IgD-negative memory B cell (primary cell): ENCODE measurements around the gene ACTC1. TPM values are rescaled to one million over a fixed set of nuclear protein-coding genes. Genes with fewer than 3 reads are reported as not detected.

Experiments used
- H3K27ac Mint-ChIP-seq, 3 donors: one replicate each; pipeline ENCODE4 v1.8.0; 2020 to 2022; ENCODE audit warnings: mild to moderate bottlenecking in 3 of 3, mixed read lengths in 3 of 3, moderate library complexity in 1 of 3
- H3K27me3 Mint-ChIP-seq: one replicate; pipeline ENCODE4 v1.8.0; 2021; ENCODE audit warnings: mixed read lengths
- H3K36me3 Mint-ChIP-seq: one replicate; pipeline ENCODE4 v1.8.0; 2020; ENCODE audit warnings: mild to moderate bottlenecking, mixed read lengths
- H3K4me1 Mint-ChIP-seq, 3 donors: one replicate each; pipeline ENCODE4 v1.8.0; 2020 to 2022; ENCODE audit warnings: mixed read lengths in 3 of 3, mild to moderate bottlenecking in 1 of 3
- H3K4me3 Mint-ChIP-seq, 4 donors: one replicate each; pipeline ENCODE4 v1.8.0; 2020 to 2022; ENCODE audit warnings: mild to moderate bottlenecking in 4 of 4, mixed read lengths in 4 of 4, moderate library complexity in 3 of 4
- H3K9me3 Mint-ChIP-seq, 3 donors: one replicate each; pipeline ENCODE4 v1.8.0; 2020 to 2021; ENCODE audit warnings: mixed read lengths in 3 of 3, mild to moderate bottlenecking in 1 of 3
- polyA plus RNA-seq: library from polyadenylated mRNA; unstranded; fragments of 300-500 nt; fragmentation: Illumina TruSeq; gene quantifications from one replicate; pipeline ENCODE4 v1.2.3, GENCODE V29; 2021

Gene ACTC1
- polyA plus RNA-seq, 1 donor from 2014 or later: not detected

DNA sequence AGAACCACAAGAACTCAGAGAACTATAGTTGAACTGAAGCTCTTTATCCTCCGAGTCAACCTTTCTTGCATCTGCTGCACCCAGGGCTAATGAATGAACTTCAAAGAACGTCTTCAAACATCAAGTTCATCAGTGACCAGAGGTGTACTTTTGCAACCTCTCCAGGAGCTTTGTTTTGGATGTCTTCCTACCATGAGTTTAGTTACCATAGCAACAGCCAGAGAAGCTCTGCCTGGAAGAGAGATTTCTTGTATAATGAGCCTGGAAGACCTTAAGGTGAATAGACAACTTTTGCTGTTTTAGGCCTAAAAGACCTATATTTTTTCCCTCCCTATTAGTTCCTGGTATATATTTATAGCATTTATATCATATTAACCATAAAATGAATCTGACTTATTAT is 9.1 kb downstream of the ACTC1 start:
- H3K4me1 Mint-ChIP-seq: no peaks in the 10 kb centered on the region
- no peaks in the 10 kb centered on the region for H3K36me3 Mint-ChIP-seq
- peaks cover 0 to 2% (median 0%) of the 10 kb centered on the region in 3 donors for H3K9me3 Mint-ChIP-seq
- H3K27me3 Mint-ChIP-seq: peaks cover 3% of the 10 kb centered on the region
- H3K27ac Mint-ChIP-seq: no peak overlapping the region
- no peak overlapping the region for H3K4me3 Mint-ChIP-seq

DNA sequence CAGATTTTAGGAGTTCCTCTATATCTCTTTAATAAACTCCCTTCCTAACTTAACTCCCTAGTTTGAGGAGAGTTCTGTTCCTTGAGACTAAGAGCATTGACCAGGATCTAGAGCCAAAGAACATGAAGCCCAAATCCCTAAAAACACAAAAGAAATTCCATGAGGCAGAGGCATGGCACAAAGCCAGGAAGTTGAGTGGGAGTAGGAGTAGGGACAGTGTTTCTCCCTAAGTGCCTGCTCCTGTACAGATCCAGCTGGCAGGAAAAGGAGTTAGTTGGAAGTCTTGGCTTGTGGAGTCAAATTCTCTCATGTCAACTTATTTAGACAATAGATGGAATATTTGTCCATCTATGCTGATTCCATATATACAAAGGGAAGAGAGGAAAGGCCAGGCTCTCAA is 11.4 kb downstream of the ACTC1 start:
- no peak overlapping the region for H3K4me3 Mint-ChIP-seq
- H3K9me3 Mint-ChIP-seq: peaks cover 0 to 13% (median 4%) of the 10 kb centered on the region in 3 donors
- no peaks in the 10 kb centered on the region for H3K4me1 Mint-ChIP-seq
- no peaks in the 10 kb centered on the region for H3K36me3 Mint-ChIP-seq
- H3K27ac Mint-ChIP-seq: no peak overlapping the region
- H3K27me3 Mint-ChIP-seq: peaks cover 3% of the 10 kb centered on the region

DNA sequence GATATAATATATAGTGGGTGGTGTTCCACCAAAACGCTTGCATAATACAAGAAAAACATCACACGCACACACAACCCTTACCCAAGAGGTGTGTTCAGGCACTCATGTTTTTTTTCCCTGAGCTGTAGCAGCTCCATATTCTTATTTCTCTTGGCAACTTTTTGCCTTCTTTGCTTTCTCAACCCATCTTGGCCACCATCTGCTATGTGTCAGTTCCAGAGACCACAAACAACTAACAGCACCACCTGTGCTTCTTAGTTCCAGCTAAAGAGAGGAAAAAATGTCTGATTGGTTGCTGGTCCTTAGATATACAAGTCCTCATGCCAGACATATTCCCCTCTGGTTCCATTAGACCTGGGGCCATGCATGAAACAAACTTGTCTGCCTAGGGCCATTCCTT is 11.9 kb downstream of the ACTC1 start:
- Mint-ChIP-seq H3K4me3 (no peak overlapping the region), H3K27ac (no peak overlapping the region), H3K9me3 (peaks cover 0 to 13% (median 4%) of the 10 kb centered on the region in 3 donors), H3K36me3 (no peaks in the 10 kb centered on the region), H3K4me1 (no peaks in the 10 kb centered on the region), H3K27me3 (peaks cover 3% of the 10 kb centered on the region)

DNA sequence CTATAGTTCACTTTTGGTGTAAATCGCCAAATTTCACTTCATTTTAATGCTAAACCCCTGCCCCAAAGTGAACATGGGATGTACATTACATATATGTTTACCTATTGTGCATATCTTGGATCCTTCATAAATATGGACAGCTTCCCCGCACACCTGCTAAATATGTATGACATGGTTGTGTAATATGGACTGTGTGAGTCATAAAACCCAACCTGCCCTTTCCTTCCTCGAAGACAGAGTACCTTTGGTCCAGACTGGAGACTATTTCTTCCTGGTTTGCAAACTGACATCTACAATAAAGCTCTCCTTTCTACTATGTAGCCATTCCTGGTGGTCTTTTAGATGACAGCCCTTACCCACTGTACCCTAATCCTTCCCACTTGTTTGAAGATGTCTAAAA is 12.4 kb downstream of the ACTC1 start:
- H3K27me3 Mint-ChIP-seq: peaks cover 3% of the 10 kb centered on the region
- no peaks in the 10 kb centered on the region for H3K36me3 Mint-ChIP-seq
- H3K4me3 Mint-ChIP-seq: no peak overlapping the region
- peaks cover 0 to 13% (median 4%) of the 10 kb centered on the region in 3 donors for H3K9me3 Mint-ChIP-seq
- H3K4me1 Mint-ChIP-seq: no peaks in the 10 kb centered on the region
- no peak overlapping the region for H3K27ac Mint-ChIP-seq

DNA sequence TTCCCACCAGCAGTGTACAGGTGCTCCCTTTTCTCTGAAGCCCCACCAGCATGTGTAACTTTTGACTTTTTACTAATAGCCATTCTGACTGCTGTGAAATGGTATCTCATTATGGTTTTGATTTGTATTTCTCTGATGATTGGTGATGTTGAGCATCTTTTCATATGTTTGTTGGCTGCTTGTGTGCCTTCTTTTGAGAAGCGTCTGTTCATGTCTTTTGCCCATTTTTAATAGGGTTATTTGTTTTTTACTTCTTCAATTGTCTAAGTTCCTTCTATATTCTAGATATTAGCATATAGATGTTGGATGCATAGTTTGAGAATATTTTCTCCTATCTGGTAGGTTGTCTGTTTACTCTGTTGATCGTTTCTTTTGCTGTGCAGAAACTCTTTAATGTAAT is 14.6 kb downstream of the ACTC1 start:
- no peaks in the 10 kb centered on the region for H3K4me1 Mint-ChIP-seq
- no peaks in the 10 kb centered on the region for H3K36me3 Mint-ChIP-seq
- no peak overlapping the region for H3K27ac Mint-ChIP-seq
- peaks cover 3% of the 10 kb centered on the region for H3K27me3 Mint-ChIP-seq
- H3K9me3 Mint-ChIP-seq: peaks cover 0 to 13% (median 4%) of the 10 kb centered on the region in 3 donors
- H3K4me3 Mint-ChIP-seq: no peak overlapping the region

DNA sequence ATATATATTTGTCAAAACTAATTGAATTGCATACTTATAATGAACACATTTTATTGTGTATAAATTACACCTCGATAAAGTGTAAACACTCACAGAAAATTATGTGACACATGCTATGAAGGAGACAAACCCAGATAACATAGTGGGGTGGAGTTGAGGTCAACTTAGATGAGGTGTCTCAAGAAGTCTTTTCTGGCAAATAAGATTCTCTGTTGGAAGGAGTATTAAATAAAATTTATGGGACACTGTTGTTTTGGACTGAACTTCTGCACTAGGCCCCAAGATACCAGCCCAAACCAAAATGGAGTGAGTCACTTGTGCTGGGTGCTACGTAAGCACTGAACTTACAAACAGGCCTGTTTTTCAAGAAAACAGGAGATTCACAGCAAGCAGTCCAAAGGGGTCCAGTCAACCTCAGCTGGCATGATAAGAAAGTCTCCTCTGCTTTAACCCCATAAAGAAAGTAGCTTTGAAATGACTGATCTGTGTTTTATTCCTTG is 18.7 kb downstream of the ACTC1 start:
- H3K27ac Mint-ChIP-seq: no peak overlapping the region

DNA sequence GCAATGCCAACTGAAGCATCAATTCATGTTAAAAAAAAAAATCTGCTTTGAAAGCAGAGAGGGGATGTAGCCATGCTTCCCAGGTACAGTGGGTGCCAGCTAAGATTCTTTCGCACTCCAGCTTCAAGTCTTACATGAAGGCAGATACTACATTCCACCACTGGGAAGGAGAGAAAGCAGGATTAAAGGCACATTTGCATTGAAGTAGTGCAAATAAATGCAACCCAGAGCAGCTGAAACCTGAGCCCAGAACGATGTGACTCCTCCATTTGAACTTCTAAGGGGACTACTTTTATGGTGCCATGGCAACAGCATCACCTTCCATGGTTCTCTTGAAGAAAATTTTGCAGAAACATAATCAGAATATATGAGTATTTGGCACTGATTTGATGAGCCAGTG is 21.4 kb downstream of the ACTC1 start:
- Mint-ChIP-seq H3K4me3 (no peak overlapping the region), H3K9me3 (no peaks in the 10 kb centered on the region), H3K27me3 (peaks cover 10% of the 10 kb centered on the region), H3K4me1 (peaks cover 0 to 2% (median 0%) of the 10 kb centered on the region in 3 donors), H3K36me3 (no peaks in the 10 kb centered on the region), H3K27ac (no peak overlapping the region)

More for the DNA sequence above, 18.7 kb downstream of the ACTC1 start:
- Mint-ChIP-seq H3K9me3 (peaks cover 0 to 13% (median 4%) of the 10 kb centered on the region in 3 donors), H3K27me3 (peaks cover 10% of the 10 kb centered on the region), H3K4me3 (no peak overlapping the region), H3K4me1 (no peaks in the 10 kb centered on the region), H3K36me3 (no peaks in the 10 kb centered on the region)

DNA sequence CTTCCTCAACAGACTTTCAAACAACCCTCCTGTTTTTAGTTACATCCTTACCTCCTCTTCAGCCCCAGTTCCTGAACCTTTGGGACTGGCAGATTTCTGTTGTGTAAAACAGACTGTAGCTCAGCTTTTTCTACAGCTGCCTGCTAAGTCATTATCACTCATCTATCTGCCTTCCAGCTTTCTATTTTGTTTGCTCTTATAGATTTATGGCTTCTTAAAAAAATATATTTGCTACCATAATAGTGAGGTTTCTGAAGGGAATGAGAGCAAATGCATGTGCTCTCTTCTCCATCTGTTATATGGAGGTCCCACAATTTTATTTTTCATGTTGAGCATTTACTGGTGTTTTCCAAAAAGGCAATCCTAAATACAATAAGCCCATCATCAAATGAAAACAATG is 22.3 kb downstream of the ACTC1 start:
- Mint-ChIP-seq H3K36me3 (no peaks in the 10 kb centered on the region), H3K9me3 (no peaks in the 10 kb centered on the region), H3K27ac (no peak overlapping the region), H3K27me3 (peaks cover 10% of the 10 kb centered on the region), H3K4me3 (no peak overlapping the region), H3K4me1 (peaks cover 0 to 2% (median 0%) of the 10 kb centered on the region in 3 donors)

DNA sequence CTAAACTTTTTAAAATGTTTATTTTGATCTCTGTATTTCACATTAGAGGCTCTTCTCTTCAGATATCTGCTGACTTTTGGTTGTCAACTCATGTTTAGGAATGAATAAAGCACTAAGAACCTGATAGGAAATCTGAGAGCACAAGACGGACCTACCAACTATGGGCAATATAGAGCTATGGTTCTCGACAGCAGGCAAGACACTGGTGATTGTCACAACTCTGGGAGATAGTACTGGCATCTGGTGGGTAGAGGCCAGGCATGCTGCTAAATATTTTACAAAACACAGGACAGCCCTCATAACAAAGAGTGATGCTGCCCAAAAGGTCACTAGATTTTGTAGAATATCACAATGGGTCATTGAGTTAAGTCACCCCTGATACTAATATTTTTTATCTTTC is 23.0 kb downstream of the ACTC1 start:
- Mint-ChIP-seq H3K4me1 (peaks cover 0 to 2% (median 0%) of the 10 kb centered on the region in 3 donors), H3K27me3 (peaks cover 10% of the 10 kb centered on the region), H3K4me3 (no peak overlapping the region), H3K27ac (no peak overlapping the region), H3K36me3 (no peaks in the 10 kb centered on the region), H3K9me3 (no peaks in the 10 kb centered on the region)

DNA sequence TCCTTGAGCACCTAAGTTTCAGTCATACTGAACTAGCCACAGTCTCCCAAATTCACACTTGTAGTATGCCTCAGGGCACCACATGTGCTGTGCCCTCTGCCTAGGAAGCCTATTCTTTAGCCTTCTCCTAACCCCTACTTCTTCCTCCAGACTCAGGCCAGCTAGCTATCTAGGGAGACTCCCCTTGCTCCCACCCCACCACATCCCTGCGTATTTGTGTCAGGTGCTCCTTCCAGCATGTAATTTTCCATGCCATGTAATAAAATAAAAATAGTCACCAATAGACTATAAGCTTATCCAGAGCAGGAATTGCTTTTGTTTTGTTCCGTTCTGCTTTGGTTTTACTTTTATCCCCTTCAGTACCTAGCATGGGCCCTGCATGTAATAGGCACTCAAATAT is 25.6 kb downstream of the ACTC1 start:
- peaks cover 2% of the 10 kb centered on the region for H3K36me3 Mint-ChIP-seq
- H3K4me1 Mint-ChIP-seq: peaks cover 0 to 2% (median 0%) of the 10 kb centered on the region in 3 donors
- H3K4me3 Mint-ChIP-seq: no peak overlapping the region
- peaks cover 6% of the 10 kb centered on the region for H3K27me3 Mint-ChIP-seq
- H3K27ac Mint-ChIP-seq: no peak overlapping the region
- H3K9me3 Mint-ChIP-seq: no peaks in the 10 kb centered on the region

DNA sequence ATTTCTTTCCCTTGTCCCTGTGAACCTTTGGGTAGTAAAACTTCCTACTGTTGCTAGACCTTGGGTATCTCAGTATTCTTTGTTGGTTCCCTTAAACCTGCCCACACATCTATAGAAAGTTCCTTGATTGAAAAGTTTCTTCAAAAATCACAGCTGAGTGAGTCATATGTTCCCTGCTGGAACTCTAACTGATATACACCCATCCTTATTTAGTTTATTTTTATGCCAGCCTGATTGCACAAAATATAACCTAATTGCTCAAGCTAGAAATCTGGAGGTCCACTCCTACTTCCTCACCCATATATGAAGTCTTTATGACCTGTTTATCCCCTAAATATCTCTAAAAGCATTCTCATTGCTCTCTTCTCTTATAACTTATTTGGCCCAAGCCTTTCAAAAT is 26.8 kb downstream of the ACTC1 start:
- peaks cover 0 to 2% (median 0%) of the 10 kb centered on the region in 3 donors for H3K4me1 Mint-ChIP-seq
- peaks cover 4% of the 10 kb centered on the region for H3K27me3 Mint-ChIP-seq
- no peaks in the 10 kb centered on the region for H3K9me3 Mint-ChIP-seq
- peaks cover 2% of the 10 kb centered on the region for H3K36me3 Mint-ChIP-seq
- no peak overlapping the region for H3K27ac Mint-ChIP-seq
- no peak overlapping the region for H3K4me3 Mint-ChIP-seq

DNA sequence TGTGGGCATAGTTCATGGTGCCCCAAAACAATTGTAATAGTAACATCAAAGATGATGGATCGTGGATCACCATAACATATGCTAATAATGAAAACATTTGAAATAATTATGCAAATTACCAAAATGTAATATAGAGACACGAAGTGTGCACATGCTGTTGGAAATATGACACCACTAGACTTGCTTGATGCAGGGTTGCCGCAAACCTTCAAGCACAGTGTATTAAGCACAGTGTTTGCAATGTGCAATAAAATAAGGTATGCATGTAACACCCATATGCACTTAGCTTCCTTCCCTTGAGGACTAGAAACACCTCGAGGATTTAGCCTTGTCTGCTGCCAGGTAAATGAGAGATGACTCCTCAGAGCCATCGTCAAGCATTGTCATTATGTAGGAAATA is 29.6 kb downstream of the ACTC1 start:
- Mint-ChIP-seq H3K27me3 (no peaks in the 10 kb centered on the region), H3K27ac (no peak overlapping the region), H3K9me3 (no peaks in the 10 kb centered on the region), H3K4me3 (no peak overlapping the region), H3K4me1 (peaks cover 0 to 2% (median 0%) of the 10 kb centered on the region in 3 donors), H3K36me3 (peaks cover 2% of the 10 kb centered on the region)

DNA sequence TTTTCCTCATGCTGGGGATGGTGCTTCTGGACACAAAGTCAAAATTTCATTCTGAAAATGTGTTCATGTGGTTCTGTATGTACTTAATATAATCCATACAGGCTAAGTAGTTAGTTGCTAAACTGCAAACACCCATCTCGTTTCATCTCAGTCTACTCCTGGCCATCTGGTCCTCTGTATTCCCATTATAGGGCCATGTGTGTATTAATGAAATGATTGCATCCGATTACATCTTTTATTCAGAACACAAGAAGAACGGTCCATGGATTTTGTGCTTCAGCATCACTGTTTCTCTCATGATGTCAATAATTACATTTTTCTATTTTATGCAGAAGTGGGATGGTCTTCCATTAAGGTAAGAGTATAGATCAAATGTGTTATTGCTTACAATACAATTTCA is 34.4 kb downstream of the ACTC1 start:
- Mint-ChIP-seq H3K36me3 (no peaks in the 10 kb centered on the region), H3K9me3 (no peaks in the 10 kb centered on the region), H3K4me3 (no peak overlapping the region), H3K4me1 (no peaks in the 10 kb centered on the region), H3K27ac (no peak overlapping the region), H3K27me3 (peaks cover 13% of the 10 kb centered on the region)

DNA sequence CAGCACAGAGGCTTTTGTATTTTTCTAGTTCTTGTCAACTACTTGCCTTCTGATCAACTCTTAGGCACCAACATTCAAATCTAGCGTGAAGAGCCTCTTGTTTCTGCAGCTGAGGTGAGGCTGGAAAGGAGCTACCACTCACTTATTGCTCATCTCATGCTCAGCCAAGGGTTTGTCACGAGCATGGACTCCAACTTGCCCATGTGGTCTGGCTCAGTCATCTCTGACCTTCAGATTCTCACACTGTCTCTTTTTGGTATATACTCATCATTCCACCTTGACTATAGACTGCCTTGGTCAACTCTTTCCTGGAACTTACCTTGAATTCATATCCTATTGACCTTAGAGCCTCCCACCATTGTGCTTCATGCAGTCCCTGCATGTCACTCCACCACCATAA is 35.4 kb downstream of the ACTC1 start:
- Mint-ChIP-seq H3K4me1 (peaks cover 0 to 3% (median 0%) of the 10 kb centered on the region in 3 donors), H3K27me3 (peaks cover 20% of the 10 kb centered on the region), H3K4me3 (no peak overlapping the region), H3K9me3 (no peaks in the 10 kb centered on the region), H3K27ac (no peak overlapping the region), H3K36me3 (no peaks in the 10 kb centered on the region)

DNA sequence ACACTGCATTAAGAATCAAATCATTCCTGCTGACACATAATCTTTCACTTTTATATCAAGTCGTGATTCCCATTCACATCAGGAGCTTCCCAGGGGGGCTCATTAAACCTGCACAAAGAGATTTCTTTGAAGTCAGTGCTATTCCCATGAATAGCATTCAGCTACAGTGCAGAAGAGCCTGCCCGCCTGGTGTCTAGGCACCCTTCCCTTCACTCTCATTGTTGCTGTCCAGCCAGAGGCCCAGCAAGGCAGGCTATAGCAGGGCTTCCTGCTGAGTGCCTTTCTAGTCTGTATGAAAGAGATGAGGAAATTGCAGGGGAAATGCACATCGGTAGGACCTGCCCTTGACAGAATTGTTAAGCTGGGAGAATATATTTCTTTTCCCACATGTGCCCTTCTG is 36.0 kb downstream of the ACTC1 start:
- Mint-ChIP-seq H3K9me3 (no peaks in the 10 kb centered on the region), H3K36me3 (no peaks in the 10 kb centered on the region), H3K4me3 (no peak overlapping the region), H3K27ac (no peak overlapping the region), H3K4me1 (peaks cover 0 to 3% (median 0%) of the 10 kb centered on the region in 3 donors), H3K27me3 (peaks cover 20% of the 10 kb centered on the region)

DNA sequence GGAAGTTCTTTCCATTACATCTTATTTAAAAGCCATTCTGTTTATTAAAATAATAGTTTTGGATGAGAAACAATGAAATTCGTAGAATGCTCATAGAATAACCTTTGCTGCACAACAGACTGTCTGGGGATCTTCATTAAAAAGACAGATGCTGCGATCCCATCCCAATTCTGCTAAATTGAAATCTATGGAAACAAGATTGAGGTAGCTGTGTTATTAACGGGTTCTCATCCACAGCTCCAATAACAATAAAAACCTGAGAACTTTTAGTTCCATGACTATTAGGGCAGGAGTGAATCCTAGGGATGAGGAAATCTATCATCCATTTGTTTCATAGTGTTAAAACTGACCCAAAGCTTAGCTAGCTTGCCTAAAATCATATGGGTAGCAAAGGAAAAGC is 38.1 kb downstream of the ACTC1 start:
- Mint-ChIP-seq H3K27ac (no peak overlapping the region), H3K36me3 (peaks cover 3% of the 10 kb centered on the region), H3K27me3 (peaks cover 33% of the 10 kb centered on the region), H3K4me3 (no peak overlapping the region), H3K4me1 (peaks cover 0 to 3% (median 0%) of the 10 kb centered on the region in 3 donors), H3K9me3 (peaks cover 0 to 3% (median 2%) of the 10 kb centered on the region in 3 donors)
